Islet precursor cell (in vitro differentiated cells): Measurements from ENCODE around the gene TYW1.
"Not testable (repeated sequence)": the region's sequence is repeated elsewhere in the genome, so short reads cannot be mapped to it uniquely, and the experiment has no call there.

ENCODE experiments used
- DNase-seq: peaks from one replicate; pipeline ENCODE4 v3.0.0-alpha.2; 2018

Gene TYW1

GRCh38 chr7:67049908-67050307, 53.3 kb downstream of the TYW1 start:
- not testable (repeated sequence) for DNase-seq

DNA sequence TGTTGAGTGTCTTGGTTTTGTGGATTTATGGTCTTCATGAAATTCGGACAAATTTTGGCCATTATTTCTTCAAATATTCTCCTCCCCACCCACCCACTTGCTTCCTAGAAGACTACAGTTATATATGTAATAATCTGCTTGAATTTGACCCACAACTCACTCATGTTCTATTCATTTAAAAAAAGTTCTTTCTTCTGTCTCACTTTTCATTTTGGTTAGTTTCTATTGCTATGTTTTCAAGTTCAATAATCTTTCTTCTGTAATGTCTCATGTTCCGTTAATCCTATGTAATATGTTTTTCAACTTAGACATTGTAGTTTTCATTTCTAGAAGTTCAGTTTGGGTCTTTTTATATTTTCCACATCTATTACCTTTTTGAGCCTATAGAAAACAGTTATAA, 55.5 kb downstream of the TYW1 start:
- DNase-seq: not testable (repeated sequence)

- DNase-seq: no peak
Observed at GRCh38 chr7:67056683-67057082, 60.0 kb downstream of the TYW1 start.

- not testable (repeated sequence) for DNase-seq
Observed at GRCh38 chr7:67061321-67061720, 64.7 kb downstream of the TYW1 start.

- not testable (repeated sequence) for DNase-seq
Observed at GRCh38 chr7:67062802-67063201, 66.2 kb downstream of the TYW1 start.

DNA sequence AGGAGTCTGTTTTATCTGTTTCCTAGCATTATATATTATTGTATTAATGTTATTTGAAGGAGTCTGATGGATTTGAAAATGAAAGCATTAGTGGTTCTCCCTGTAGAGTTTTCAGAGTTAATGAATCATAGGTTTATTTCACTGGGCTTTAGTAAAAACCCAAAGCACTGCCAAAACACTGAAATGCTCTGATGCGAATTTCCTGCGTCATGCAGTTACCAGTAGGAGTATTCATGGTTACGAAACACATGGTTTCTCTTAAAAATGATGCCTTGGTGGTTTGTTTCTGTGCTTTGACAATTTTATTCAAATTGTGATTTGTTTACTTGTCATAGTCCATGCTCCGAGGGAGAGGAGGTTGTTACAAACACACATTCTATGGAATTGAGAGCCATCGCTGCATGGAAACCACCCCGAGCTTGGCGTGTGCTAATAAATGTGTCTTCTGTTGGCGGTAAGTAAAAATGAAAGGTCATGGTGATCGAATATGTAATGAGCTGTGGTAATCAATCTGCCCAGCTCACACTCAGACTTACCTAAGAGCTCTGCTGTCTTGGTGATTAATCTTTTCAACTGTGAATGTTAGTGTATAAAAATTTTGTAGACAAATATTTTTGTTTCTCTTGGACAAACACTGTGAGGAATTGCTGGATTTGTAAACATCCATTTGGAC, 70.5 kb downstream of the TYW1 start:
- not testable (repeated sequence) for DNase-seq

GRCh38 chr7:67076120-67076519, 79.5 kb downstream of the TYW1 start:
- DNase-seq: not testable (repeated sequence)

- not testable (repeated sequence) for DNase-seq
Observed at GRCh38 chr7:67082880-67083279, 86.2 kb downstream of the TYW1 start.

DNA sequence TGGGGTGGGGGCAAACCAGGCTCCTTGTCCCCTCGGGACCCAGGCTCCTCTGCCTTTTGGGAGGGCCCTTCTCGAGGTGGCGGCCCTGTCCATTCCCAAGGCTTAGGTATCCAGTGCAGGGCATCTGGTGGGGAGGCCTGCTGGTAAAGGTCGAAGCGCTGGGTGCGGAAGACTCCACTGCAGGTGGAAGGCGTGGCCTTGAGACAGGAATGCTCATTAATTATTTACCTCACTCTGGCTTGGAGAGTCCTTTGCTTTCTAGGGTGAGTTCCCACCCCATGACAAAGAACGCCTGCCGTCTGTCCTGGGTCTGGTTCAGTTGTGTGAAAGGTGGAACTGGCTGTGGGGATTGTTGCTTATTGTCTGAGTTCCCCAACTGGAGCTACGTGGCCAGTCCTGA, 92.6 kb downstream of the TYW1 start:
- peak; percentile 55 for DNase-seq

DNA sequence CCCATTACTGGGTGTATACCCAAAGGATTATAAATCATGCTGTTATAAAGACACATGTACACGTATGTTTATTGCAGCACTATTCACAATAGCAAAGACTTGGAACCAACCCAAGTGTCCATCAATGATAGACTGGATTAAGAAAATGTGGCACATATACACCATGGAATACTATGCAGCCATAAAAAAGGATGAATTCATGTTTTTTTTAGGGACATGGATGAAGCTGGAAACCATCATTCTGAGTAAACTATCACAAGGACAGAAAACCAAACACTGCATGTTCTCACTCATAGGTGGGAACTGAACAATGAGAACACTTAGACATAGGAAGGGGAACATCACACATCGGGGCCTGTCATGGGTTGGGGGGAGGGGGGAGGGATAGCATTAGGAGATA, 94.4 kb downstream of the TYW1 start:
- not testable (repeated sequence) for DNase-seq

DNA sequence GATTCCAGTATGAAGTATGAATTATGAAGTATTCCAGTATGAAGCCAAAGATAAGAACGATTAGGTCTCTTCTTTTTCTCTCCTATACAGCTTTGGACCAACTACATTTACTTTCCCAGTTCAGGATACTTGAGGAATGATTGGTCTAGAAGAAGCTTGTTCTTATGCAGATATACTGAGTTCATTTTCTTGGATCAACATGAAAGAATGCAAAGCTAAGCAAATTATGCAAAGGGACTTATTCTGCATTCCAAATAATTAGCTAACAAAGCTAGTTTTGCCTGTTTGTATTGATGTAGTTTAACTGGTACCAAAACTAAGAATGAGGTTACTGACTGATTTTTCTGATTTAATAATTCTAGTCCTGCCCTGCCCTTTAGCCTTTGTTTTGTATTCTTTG, 101.4 kb downstream of the TYW1 start:
- DNase-seq: not testable (repeated sequence)

DNA sequence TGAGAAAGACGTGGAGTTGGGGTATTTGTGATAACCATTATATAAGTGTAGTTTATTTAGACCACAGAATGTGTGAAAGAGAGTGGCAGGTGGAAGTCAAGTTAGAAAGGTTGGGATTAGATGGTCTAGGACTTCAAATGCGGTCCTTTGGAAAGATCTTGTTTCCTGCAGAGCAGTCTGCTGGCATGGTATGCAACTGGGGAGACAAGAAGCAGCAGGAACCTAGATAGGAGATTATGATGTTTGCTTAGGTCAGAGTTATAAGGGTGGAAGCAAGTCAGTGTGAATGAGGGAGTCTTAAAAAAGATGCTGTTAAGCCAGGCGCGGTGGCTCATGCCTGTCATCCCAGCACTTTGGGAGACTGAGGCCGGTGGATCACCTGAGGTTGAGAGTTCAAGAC, 102.8 kb downstream of the TYW1 start:
- not testable (repeated sequence) for DNase-seq

GRCh38 chr7:67100038-67100437, 103.4 kb downstream of the TYW1 start:
- not testable (repeated sequence) for DNase-seq

- DNase-seq: peak; percentile 88
Observed at GRCh38 chr7:67100956-67101361, 104.3 kb downstream of the TYW1 start.

- not testable (repeated sequence) for DNase-seq
Observed at GRCh38 chr7:67104937-67105336, 108.3 kb downstream of the TYW1 start.

- peak; percentile 57 for DNase-seq
Observed at GRCh38 chr7:67105377-67105776, 108.7 kb downstream of the TYW1 start.

DNA sequence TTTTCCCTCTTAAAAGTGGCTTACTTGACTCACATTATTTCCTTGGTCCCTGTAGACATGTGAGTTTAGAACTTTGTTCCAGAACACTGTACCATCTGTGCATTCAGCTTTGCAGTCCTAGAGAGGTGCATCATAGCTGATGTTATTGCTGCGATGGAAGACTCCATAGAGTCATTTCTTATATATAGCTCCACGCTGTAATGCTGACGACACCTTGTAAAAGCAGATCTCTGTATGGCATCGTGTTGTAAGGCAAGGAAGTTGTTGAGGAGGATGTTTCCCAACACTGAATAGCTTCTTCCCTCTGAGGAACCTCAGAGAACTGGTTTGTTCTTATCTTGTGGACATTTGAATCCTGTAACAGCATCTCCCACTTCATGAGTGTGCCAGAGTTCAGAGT, 109.6 kb downstream of the TYW1 start:
- DNase-seq: not testable (repeated sequence)

DNA sequence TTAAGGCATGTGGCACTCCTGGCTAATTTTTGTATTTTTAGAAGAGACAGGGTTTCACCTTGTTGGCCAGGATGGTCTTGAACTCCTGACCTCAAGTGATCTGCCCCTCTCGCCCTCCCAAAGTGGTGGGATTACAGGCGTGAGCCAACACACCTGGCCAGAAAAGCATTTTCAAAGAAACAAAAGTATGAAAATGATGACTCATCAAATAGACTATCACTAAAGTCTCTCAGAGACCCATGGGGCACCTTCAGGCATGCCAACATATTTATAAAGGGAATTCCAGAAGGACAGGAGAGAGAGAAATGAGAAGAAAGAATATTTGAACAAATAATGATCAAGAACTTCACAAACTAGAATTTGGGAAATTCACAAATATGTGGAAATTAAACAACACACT, 114.7 kb downstream of the TYW1 start:
- DNase-seq: not testable (repeated sequence)

- DNase-seq: not testable (repeated sequence)
Observed at GRCh38 chr7:67114483-67115246, 118.0 kb downstream of the TYW1 start.

GRCh38 chr7:67120491-67120890, 123.9 kb downstream of the TYW1 start:
- DNase-seq: not testable (repeated sequence)

DNA sequence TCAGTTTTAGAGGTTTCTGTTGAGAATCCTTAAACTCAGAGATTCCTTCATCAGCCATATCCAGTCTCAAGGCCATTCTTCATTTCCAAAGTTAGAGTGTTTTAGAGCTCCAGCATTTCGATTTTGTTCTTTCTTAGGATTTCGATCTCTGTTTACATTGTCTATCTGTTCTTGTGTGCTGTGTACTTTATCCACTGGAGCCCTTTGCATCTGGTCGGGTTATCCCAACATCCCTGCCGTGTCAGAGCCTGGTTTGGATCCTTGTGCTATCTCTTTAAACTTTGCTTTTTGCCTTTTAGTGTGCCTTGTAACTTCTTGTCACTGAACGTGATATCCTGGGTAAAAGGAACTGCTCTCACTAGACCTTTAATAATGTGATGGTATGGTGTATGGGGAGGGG, 131.6 kb downstream of the TYW1 start:
- not testable (repeated sequence) for DNase-seq

DNA sequence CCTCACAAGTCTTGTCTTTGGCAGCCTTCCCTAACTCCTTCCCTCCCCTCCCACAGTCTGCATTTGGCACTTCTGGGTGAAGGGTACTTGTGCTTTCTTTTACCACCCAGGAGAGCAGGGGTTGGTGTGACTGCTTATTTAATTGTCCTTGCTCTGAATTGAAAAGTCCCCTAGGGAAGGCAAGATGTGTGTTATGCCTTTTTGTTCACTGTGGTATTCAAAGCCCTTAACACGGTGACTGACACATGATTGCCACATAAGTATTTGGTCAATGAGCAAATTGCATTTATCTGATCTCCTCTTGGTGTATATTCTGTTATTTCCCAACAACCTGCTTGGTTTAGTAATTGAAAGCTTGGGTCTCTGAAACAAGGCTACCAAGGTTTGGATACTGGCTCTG, 134.1 kb downstream of the TYW1 start:
- DNase-seq: not testable (repeated sequence)

DNA sequence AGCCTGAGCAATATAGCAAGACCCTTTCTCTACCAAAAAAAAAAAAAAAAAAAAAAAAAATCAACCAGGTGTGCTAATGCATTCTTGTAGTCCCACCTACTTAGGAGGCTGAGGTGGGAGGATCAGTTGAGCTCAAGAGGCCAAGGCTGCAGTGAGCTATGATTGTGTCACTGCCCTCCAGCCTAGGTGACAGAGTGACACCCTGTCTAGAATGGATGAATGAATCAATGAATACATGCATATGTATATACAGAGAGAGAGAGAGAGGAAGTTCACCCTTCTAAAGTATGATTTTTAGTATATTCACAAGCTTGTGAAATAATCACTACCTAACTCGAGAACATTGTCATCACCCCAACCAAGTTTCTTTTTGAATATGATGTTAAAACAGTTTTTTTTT, 138.3 kb downstream of the TYW1 start:
- not testable (repeated sequence) for DNase-seq
